ENCODE results near the gene SGTA.
"Not testable (repeated sequence)": the region's sequence is repeated elsewhere in the genome, so short reads cannot be mapped to it uniquely, and the experiment has no call there.

Gene SGTA

GRCh38 chr19:2726904-2727639 is 56.0 kb downstream of the SGTA start:
- DNase-seq (ENCODE audit: low read depth in 2 of 2), result no peak

GRCh38 chr19:2726160-2726855 is 56.8 kb downstream of the SGTA start:
- no peak for DNase-seq (ENCODE audit: low read depth in 2 of 2)

- no peak for DNase-seq (ENCODE audit: low read depth in 2 of 2)
Observed at GRCh38 chr19:2724148-2724557, 58.9 kb downstream of the SGTA start.

GRCh38 chr19:2723747-2724146 is 59.3 kb downstream of the SGTA start:
- DNase-seq (ENCODE audit: low read depth in 2 of 2), result no peak

- no peak for DNase-seq (ENCODE audit: low read depth in 2 of 2)
Observed at GRCh38 chr19:2723345-2723715, 59.7 kb downstream of the SGTA start.

- no peak for DNase-seq (ENCODE audit: low read depth in 2 of 2)
Observed at GRCh38 chr19:2722541-2723344, 60.3 kb downstream of the SGTA start.

GRCh38 chr19:2721570-2722540 is 61.2 kb downstream of the SGTA start:
- no peak for DNase-seq (ENCODE audit: low read depth in 2 of 2)

- DNase-seq (ENCODE audit: low read depth in 2 of 2), result no peak
Observed at GRCh38 chr19:2720777-2721569, 62.1 kb downstream of the SGTA start, which contains the start of gene DIRAS1. Gene DIRAS1, minus strand, starts transcription at chr19:2721372. Its CDS starts 3,566 bp downstream, at chr19:2717806.

GRCh38 chr19:2719920-2720776 is 62.9 kb downstream of the SGTA start:
- DNase-seq (ENCODE audit: low read depth in 2 of 2), result no peak

GRCh38 chr19:2719232-2719735 is 63.8 kb downstream of the SGTA start:
- DNase-seq (ENCODE audit: low read depth in 2 of 2), result no peak

GRCh38 chr19:2717638-2718541 is 65.2 kb downstream of the SGTA start:
- DNase-seq (ENCODE audit: low read depth in 2 of 2), result no peak

GRCh38 chr19:2716722-2717637 is 66.1 kb downstream of the SGTA start:
- DNase-seq (ENCODE audit: low read depth in 2 of 2), result no peak

- DNase-seq (ENCODE audit: low read depth in 2 of 2), result no peak
Observed at GRCh38 chr19:2716275-2716650, 66.8 kb downstream of the SGTA start.

- DNase-seq (ENCODE audit: low read depth in 2 of 2), result no peak
Observed at GRCh38 chr19:2715470-2716274, 67.4 kb downstream of the SGTA start.

- DNase-seq (ENCODE audit: low read depth in 2 of 2), result no peak
Observed at GRCh38 chr19:2714531-2715269, 68.4 kb downstream of the SGTA start.

- DNase-seq (ENCODE audit: low read depth in 2 of 2), result not testable (repeated sequence)
Observed at GRCh38 chr19:2714102-2714501, 69.0 kb downstream of the SGTA start.

All from stimulated activated CD4-positive, alpha-beta T cell treated with anti-CD3 and anti-CD28 coated beads, Interleukin-4, amount 100 ng/mL, for 48 hours (primary cell).